ENCODE results near the gene ZSWIM2.

Gene ZSWIM2

GRCh38 chr2:186884587-186884986 is 35.6 kb upstream of the ZSWIM2 start:
- no peak for TF ChIP-seq Cebpa-rat (IDR thresholded peaks at IDR 0.05)
- H4K20me1 ChIP-seq = no peaks in the 10 kb centered on the region
- no peaks in the 10 kb centered on the region for H3K27me3 ChIP-seq
- no peak overlapping the region for H3K4me3 ChIP-seq
- no peaks in the 10 kb centered on the region for H3K36me3 ChIP-seq
- no peak overlapping the region for H3K4me2 ChIP-seq
- no peak overlapping the region for H3K9ac ChIP-seq
- H3K9me3 ChIP-seq = 0 out of 2 replicates have a peak, but pooled peaks cover 3% of the 10 kb centered on the region
- peaks cover 6% of the 10 kb centered on the region for H3K4me1 ChIP-seq
- no peak overlapping the region for H3K27ac ChIP-seq

GRCh38 chr2:186883666-186884065 is 34.7 kb upstream of the ZSWIM2 start:
- no peak overlapping the region for H3K4me3 ChIP-seq
- H3K27me3 ChIP-seq = no peaks in the 10 kb centered on the region
- H3K36me3 ChIP-seq = no peaks in the 10 kb centered on the region
- H4K20me1 ChIP-seq = no peaks in the 10 kb centered on the region
- peaks cover 6% of the 10 kb centered on the region for H3K4me1 ChIP-seq
- TF ChIP-seq Cebpa-rat (IDR thresholded peaks at IDR 0.05) = no peak
- no peak overlapping the region for H3K27ac ChIP-seq
- 0 out of 2 replicates have a peak, but pooled peaks cover 3% of the 10 kb centered on the region for H3K9me3 ChIP-seq
- no peak overlapping the region for H3K4me2 ChIP-seq
- H3K9ac ChIP-seq = no peak overlapping the region

GRCh38 chr2:186882511-186883071 is 33.6 kb upstream of the ZSWIM2 start:
- Histone ChIP-seq H3K36me3 (no peaks in the 10 kb centered on the region), H3K9me3 (0 out of 2 replicates have a peak, but pooled peaks cover 3% of the 10 kb centered on the region), H3K27me3 (no peaks in the 10 kb centered on the region), H3K27ac (no peak overlapping the region), H3K4me1 (peaks cover 6% of the 10 kb centered on the region), H3K4me3 (no peak overlapping the region), H3K4me2 (no peak overlapping the region), H4K20me1 (no peaks in the 10 kb centered on the region), H3K9ac (no peak overlapping the region)
- no peak for TF ChIP-seq Cebpa-rat (IDR thresholded peaks at IDR 0.05)

DNA sequence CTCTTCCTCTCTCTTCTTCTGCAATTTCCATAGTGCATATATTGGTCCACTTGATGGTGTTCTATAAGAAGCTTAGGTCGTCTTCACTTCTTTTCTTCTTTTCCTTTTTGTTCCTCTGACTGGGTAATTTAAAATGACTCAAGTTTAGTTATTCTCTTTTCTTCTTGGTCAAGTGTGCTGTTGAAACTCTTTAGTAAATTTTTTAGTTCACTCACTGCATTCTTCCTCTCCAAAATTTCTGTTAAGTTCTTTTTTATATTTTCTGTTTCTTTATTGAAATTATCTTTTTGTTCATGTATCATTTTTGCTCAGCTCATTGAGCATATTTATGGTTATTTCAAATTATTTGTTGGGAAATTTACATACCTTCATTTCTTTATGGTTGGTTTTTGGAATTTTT is 32.7 kb upstream of the ZSWIM2 start:
- H3K27me3 ChIP-seq = no peaks in the 10 kb centered on the region
- TF ChIP-seq Cebpa-rat (IDR thresholded peaks at IDR 0.05) = no peak
- H3K4me3 ChIP-seq = no peak overlapping the region
- no peak overlapping the region for H3K27ac ChIP-seq
- 0 out of 2 replicates have a peak, but pooled peaks cover 3% of the 10 kb centered on the region for H3K9me3 ChIP-seq
- no peak overlapping the region for H3K4me2 ChIP-seq
- no peak overlapping the region for H3K9ac ChIP-seq
- no peaks in the 10 kb centered on the region for H4K20me1 ChIP-seq
- H3K36me3 ChIP-seq = no peaks in the 10 kb centered on the region
- peaks cover 6% of the 10 kb centered on the region for H3K4me1 ChIP-seq

- no peak for TF ChIP-seq Cebpa-rat (IDR thresholded peaks at IDR 0.05)
- Histone ChIP-seq H3K4me1 (no peaks in the 10 kb centered on the region), H4K20me1 (no peaks in the 10 kb centered on the region), H3K27me3 (no peaks in the 10 kb centered on the region), H3K4me3 (no peak overlapping the region), H3K27ac (no peak overlapping the region), H3K4me2 (no peak overlapping the region), H3K9me3 (0 out of 2 replicates have a peak, but pooled peaks cover 3% of the 10 kb centered on the region), H3K9ac (no peak overlapping the region), H3K36me3 (no peaks in the 10 kb centered on the region)
These were observed 30.3 kb upstream of the ZSWIM2 start for GRCh38 chr2:186879312-186879711.

DNA sequence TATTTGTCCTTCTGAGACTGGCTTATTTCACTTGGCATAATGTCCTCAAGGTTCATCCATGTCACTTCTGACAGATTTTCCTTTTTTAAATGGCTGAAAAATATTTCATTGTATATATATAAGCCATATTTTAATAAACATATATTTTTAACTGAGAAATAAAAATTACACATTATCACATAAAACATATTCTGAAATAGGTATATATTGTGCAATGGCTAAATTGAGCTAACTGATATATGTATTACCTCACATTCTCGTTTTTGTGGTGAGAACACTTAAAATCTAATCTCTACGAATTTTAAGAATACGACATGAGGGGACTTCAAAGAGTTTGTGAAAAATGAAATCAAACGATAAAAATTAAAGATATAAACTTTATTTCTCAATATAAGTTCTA is 25.7 kb upstream of the ZSWIM2 start:
- H3K4me1 ChIP-seq = no peaks in the 10 kb centered on the region
- no peak for TF ChIP-seq Cebpa-rat (IDR thresholded peaks at IDR 0.05)
- H3K27me3 ChIP-seq = no peaks in the 10 kb centered on the region
- no peaks in the 10 kb centered on the region for H3K9me3 ChIP-seq
- H3K36me3 ChIP-seq = no peaks in the 10 kb centered on the region
- H3K4me2 ChIP-seq = no peak overlapping the region
- H3K4me3 ChIP-seq = no peak overlapping the region
- no peak overlapping the region for H3K9ac ChIP-seq
- H4K20me1 ChIP-seq = no peaks in the 10 kb centered on the region
- H3K27ac ChIP-seq = no peak overlapping the region

DNA sequence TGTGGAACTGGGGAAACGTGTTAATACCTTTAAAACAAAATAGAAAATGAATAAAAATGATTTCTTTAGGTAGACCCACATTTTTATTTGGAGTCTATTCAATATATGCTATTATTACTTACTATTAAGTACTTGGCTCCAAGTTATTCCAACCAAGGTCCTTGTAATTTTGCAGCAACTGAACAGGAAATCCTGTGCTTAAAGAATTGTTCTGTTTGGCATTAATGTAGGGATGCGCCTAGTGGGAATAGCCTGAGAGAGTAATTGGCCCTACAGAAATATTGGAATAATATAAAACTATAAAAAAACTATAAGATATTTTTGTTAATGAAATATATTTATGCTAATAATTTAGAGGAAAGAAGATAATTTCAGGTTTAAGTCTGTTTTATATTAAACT is 22.9 kb upstream of the ZSWIM2 start:
- H3K27ac ChIP-seq = no peak overlapping the region
- H3K4me3 ChIP-seq = no peak overlapping the region
- no peaks in the 10 kb centered on the region for H3K27me3 ChIP-seq
- H3K9ac ChIP-seq = no peak overlapping the region
- TF ChIP-seq Cebpa-rat (IDR thresholded peaks at IDR 0.05) = no peak
- no peaks in the 10 kb centered on the region for H3K36me3 ChIP-seq
- H3K9me3 ChIP-seq = no peaks in the 10 kb centered on the region
- H3K4me2 ChIP-seq = no peak overlapping the region
- no peaks in the 10 kb centered on the region for H3K4me1 ChIP-seq
- no peaks in the 10 kb centered on the region for H4K20me1 ChIP-seq

- Histone ChIP-seq H3K36me3 (no peaks in the 10 kb centered on the region), H3K9me3 (no peaks in the 10 kb centered on the region), H3K27me3 (no peaks in the 10 kb centered on the region), H4K20me1 (no peaks in the 10 kb centered on the region), H3K4me2 (no peak overlapping the region), H3K9ac (no peak overlapping the region), H3K4me3 (no peak overlapping the region), H3K4me1 (no peaks in the 10 kb centered on the region), H3K27ac (no peak overlapping the region)
- TF ChIP-seq Cebpa-rat (IDR thresholded peaks at IDR 0.05) = no peak
These were observed 19.4 kb upstream of the ZSWIM2 start for GRCh38 chr2:186868344-186868743.

- no peak for TF ChIP-seq Cebpa-rat (IDR thresholded peaks at IDR 0.05)
- H3K27ac ChIP-seq = no peak overlapping the region
- H3K36me3 ChIP-seq = no peaks in the 10 kb centered on the region
- no peak overlapping the region for H3K4me3 ChIP-seq
- H3K4me2 ChIP-seq = no peak overlapping the region
- no peaks in the 10 kb centered on the region for H4K20me1 ChIP-seq
- H3K27me3 ChIP-seq = no peaks in the 10 kb centered on the region
- H3K4me1 ChIP-seq = no peaks in the 10 kb centered on the region
- no peak overlapping the region for H3K9ac ChIP-seq
- H3K9me3 ChIP-seq = no peaks in the 10 kb centered on the region
These were observed 14.1 kb upstream of the ZSWIM2 start for GRCh38 chr2:186862869-186863709.

GRCh38 chr2:186855216-186855615 is 6.2 kb upstream of the ZSWIM2 start:
- no peaks in the 10 kb centered on the region for H4K20me1 ChIP-seq
- no peak overlapping the region for H3K4me3 ChIP-seq
- H3K36me3 ChIP-seq = no peaks in the 10 kb centered on the region
- no peak overlapping the region for H3K9ac ChIP-seq
- TF ChIP-seq Cebpa-rat (IDR thresholded peaks at IDR 0.05) = no peak
- no peaks in the 10 kb centered on the region for H3K4me1 ChIP-seq
- no peaks in the 10 kb centered on the region for H3K27me3 ChIP-seq
- no peak overlapping the region for H3K4me2 ChIP-seq
- no peaks in the 10 kb centered on the region for H3K9me3 ChIP-seq
- H3K27ac ChIP-seq = no peak overlapping the region

Data from BLaER1 (cell line).